Neural progenitor cell (in vitro differentiated cells): Measurements from ENCODE around the gene CELF4. TPM values are rescaled to one million over a fixed set of nuclear protein-coding genes. Genes with fewer than 3 reads are reported as not detected.

Source experiments
- DNase-seq: peaks from one replicate; pipeline ENCODE4 v3.0.0-alpha.2; 2016; ENCODE audit warnings: low spot score
- H2AFZ ChIP-seq: fragments of 200-600 bp; sonication (generic); replicated peaks from 2 replicates; pipeline ENCODE4 v1.6.1; 2016; ENCODE audit warnings: antibody characterized with exemption
- H3F3A ChIP-seq: fragments of 200-600 bp; sonication (generic); 2 replicates; pipeline ENCODE4 v1.6.1; 2016; ENCODE audit warnings: antibody characterized with exemption, low read depth
- H3K27ac ChIP-seq: fragments of 200-600 bp; sonication (generic); 2 replicates; pipeline ENCODE4 v1.5.1; 2016; ENCODE audit warnings: mild to moderate bottlenecking
- H3K27me3 ChIP-seq: fragments of 200-600 bp; sonication (generic); 2 replicates; pipeline ENCODE4 v1.6.1; 2016; ENCODE audit warnings: mild to moderate bottlenecking, moderate library complexity
- H3K36me3 ChIP-seq: fragments of 200-600 bp; sonication (generic); 2 replicates; pipeline ENCODE4 v1.5.1; 2016
- H3K4me1 ChIP-seq: fragments of 200-600 bp; sonication (generic); 2 replicates; pipeline ENCODE4 v1.6.1; 2016; ENCODE audit warnings: mixed run types
- H3K4me2 ChIP-seq: fragments of 200-600 bp; sonication (generic); 2 replicates; pipeline ENCODE4 v1.6.1; 2016
- H3K4me3 ChIP-seq: fragments of 200-600 bp; sonication (generic); 2 replicates; pipeline ENCODE4 v1.5.1; 2016
- H3K79me2 ChIP-seq: fragments of 200-600 bp; sonication (generic); 2 replicates; pipeline ENCODE4 v1.6.1; 2016; ENCODE audit warnings: low read depth
- H3K9ac ChIP-seq: fragments of 200-600 bp; sonication (generic); 2 replicates; pipeline ENCODE4 v1.6.1; 2016
- H3K9me3 ChIP-seq: fragments of 200-600 bp; sonication (generic); 2 replicates; pipeline ENCODE4 v1.5.1; 2016; ENCODE audit warnings: low read depth
- H4K20me1 ChIP-seq: fragments of 200-600 bp; sonication (generic); 2 replicates; pipeline ENCODE4 v1.6.1; 2016; ENCODE audit warnings: low read depth
- H3K27ac Mint-ChIP-seq: 3 replicates; pipeline ENCODE4 v1.8.0; 2021; ENCODE audit warnings: mixed read lengths
- H3K27me3 Mint-ChIP-seq: 2 replicates; pipeline ENCODE4 v1.8.0; 2022; ENCODE audit warnings: low read depth, mild to moderate bottlenecking, inconsistent platforms, moderate library complexity, mixed read lengths; ENCODE audit not compliant: insufficient read depth
- H3K36me3 Mint-ChIP-seq: 3 replicates; pipeline ENCODE4 v1.8.0; 2021; ENCODE audit warnings: mixed read lengths
- H3K4me1 Mint-ChIP-seq: 3 replicates; pipeline ENCODE4 v1.8.0; 2021; ENCODE audit warnings: mixed read lengths
- H3K4me3 Mint-ChIP-seq: 3 replicates; pipeline ENCODE4 v1.8.0; 2021; ENCODE audit warnings: mild to moderate bottlenecking, moderate library complexity, mixed read lengths
- H3K9me3 Mint-ChIP-seq: 3 replicates; pipeline ENCODE4 v1.8.0; 2020; ENCODE audit warnings: mixed read lengths
- EZH2 ChIP-seq: fragments of 200-600 bp; sonication (generic); IDR thresholded peaks from 2 replicates; pipeline ENCODE4 v1.6.1; 2017; ENCODE audit warnings: antibody characterized with exemption, mild to moderate bottlenecking, moderate library complexity
- EZH2phosphoT487 ChIP-seq: fragments of 200-600 bp; sonication (generic); IDR thresholded peaks from 2 replicates; pipeline ENCODE4 v1.6.1; 2017; ENCODE audit warnings: antibody characterized with exemption
- total RNA-seq: library from RNA; depleted of rRNA; stranded (reverse); fragments of >200 nt; gene quantifications from 2 replicates; pipeline ENCODE4 v1.2.3, GENCODE V29; 2015; ENCODE audit warnings: low replicate concordance
- TF ChIP-seq, protein P1 (sequence below): fragments of 200-600 bp; sonication (generic); IDR thresholded peaks from 2 replicates; pipeline ENCODE4 v1.5.1; 2017; ENCODE audit warnings: antibody characterized with exemption, mild to moderate bottlenecking

CELF4 gene
- total RNA-seq, 1 donor from 2014 or later = 1.8 TPM

DNA sequence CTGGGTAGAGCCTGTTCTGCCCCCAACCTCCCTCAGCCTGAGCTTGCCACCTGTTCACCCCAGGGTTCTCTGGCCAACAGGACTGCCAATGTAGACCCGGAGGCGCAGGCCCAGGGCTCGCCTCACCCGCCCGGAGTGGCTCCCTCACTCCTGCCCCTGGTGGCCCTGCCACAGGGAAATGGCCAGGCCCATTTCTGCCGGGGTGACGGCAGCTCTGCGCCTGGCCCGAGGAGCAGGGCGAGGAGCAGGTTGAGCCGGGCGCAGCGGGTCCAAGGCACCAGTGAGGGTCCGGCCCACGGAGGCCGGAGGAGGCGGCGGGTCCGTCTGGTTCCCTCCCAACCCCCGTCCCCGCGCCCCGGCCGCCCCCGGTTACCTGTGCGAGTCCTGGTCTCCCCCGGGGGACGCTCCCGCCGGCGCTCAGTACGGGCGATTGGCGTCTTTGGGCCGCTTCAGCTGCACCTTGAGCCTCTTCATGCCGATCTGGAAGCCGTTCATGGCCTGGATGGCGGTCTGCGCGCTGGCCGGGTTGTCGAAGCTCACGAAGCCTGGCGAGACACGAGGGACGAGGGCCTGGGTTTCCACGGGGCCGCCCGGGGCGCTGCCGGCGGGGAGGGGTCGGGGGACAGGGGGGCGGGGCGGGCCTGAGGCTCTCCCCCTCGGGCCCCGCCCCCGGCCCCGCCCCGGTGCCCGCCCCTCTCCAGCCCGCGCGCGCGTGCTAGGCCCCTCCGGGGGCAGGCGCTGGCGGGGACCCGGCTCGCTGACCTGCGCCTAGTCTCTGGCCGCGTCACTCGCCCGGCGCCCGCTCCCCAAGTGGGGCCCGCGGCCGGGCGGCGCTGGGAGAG lies 312.0 kb downstream of the CELF4 start:
- H3K4me1 Mint-ChIP-seq = peaks cover 11% of the 10 kb centered on the region
- no peaks in the 10 kb centered on the region for H4K20me1 ChIP-seq
- H3K4me2 ChIP-seq = peak overlapping the region; percentile 98
- peaks cover 68% of the 10 kb centered on the region for H3K27me3 ChIP-seq
- peaks cover 6% of the 10 kb centered on the region for H3K4me1 ChIP-seq
- DNase-seq = peak; percentile 89
- no peaks in the 10 kb centered on the region for H3K79me2 ChIP-seq
- H3K4me3 ChIP-seq = peak overlapping the region; percentile 84
- TF ChIP-seq, protein P1, sequence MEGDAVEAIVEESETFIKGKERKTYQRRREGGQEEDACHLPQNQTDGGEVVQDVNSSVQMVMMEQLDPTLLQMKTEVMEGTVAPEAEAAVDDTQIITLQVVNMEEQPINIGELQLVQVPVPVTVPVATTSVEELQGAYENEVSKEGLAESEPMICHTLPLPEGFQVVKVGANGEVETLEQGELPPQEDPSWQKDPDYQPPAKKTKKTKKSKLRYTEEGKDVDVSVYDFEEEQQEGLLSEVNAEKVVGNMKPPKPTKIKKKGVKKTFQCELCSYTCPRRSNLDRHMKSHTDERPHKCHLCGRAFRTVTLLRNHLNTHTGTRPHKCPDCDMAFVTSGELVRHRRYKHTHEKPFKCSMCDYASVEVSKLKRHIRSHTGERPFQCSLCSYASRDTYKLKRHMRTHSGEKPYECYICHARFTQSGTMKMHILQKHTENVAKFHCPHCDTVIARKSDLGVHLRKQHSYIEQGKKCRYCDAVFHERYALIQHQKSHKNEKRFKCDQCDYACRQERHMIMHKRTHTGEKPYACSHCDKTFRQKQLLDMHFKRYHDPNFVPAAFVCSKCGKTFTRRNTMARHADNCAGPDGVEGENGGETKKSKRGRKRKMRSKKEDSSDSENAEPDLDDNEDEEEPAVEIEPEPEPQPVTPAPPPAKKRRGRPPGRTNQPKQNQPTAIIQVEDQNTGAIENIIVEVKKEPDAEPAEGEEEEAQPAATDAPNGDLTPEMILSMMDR = peak; percentile 31
- TF ChIP-seq EZH2 (peak; percentile 65), EZH2phosphoT487 (no peak)
- no peak overlapping the region for H3K27ac Mint-ChIP-seq
- peak overlapping the region; percentile 84 for H3K4me3 Mint-ChIP-seq
- H3K36me3 Mint-ChIP-seq = no peaks in the 10 kb centered on the region
- H3K27me3 Mint-ChIP-seq = peaks cover 14% of the 10 kb centered on the region
- H3K27ac ChIP-seq = no peak overlapping the region
- no peaks in the 10 kb centered on the region for H3F3A ChIP-seq
- H2AFZ ChIP-seq = peak overlapping the region; percentile 99
- H3K36me3 ChIP-seq = no peaks in the 10 kb centered on the region
- no peak overlapping the region for H3K9ac ChIP-seq
- no peaks in the 10 kb centered on the region for H3K9me3 Mint-ChIP-seq
- no peaks in the 10 kb centered on the region for H3K9me3 ChIP-seq

DNA sequence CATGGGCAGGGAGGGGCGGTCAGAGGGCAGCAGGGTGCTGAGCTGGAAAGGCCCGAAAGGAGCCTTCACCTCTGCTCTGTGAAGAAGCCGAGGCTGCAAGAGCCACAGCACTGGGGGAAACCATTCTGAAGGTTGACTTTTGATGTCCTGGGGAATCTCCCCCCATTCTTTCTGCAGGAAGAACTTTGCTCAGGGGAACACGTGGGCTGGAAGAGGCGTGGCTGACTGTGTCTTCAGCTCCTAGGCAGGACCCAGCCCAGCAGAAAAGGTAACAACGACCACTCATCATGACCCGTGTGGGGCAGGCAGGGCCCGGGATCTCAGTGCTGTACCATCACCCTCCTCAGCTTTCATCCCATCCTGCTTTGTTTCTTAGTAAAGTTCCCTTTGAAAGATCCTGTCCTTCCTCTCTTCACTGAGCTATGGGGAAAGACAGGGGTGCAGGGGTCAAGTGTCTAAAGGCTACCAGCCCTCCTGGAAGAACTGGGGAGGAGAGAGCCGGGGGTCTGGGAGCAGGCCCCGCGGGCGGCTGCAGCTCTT lies 312.7 kb downstream of the CELF4 start:
- Histone ChIP-seq H4K20me1 (no peaks in the 10 kb centered on the region), H3F3A (no peaks in the 10 kb centered on the region), H3K36me3 (no peaks in the 10 kb centered on the region), H3K27ac (no peak overlapping the region), H3K27me3 (peaks cover 68% of the 10 kb centered on the region), H3K4me1 (peaks cover 6% of the 10 kb centered on the region), H3K79me2 (no peaks in the 10 kb centered on the region), H3K9ac (no peak overlapping the region), H2AFZ (peak overlapping the region; percentile 99), H3K4me3 (peak overlapping the region; percentile 84), H3K9me3 (no peaks in the 10 kb centered on the region), H3K4me2 (peak overlapping the region; percentile 98)
- TF ChIP-seq, protein P1 = no peak
- TF ChIP-seq EZH2 = no peak
- no peak for TF ChIP-seq EZH2phosphoT487
- peaks cover 12% of the 10 kb centered on the region for H3K4me1 Mint-ChIP-seq
- no peak overlapping the region for H3K27ac Mint-ChIP-seq
- peak overlapping the region; percentile 80 for H3K4me3 Mint-ChIP-seq
- H3K9me3 Mint-ChIP-seq = no peaks in the 10 kb centered on the region
- no peaks in the 10 kb centered on the region for H3K36me3 Mint-ChIP-seq
- no peak for DNase-seq
- H3K27me3 Mint-ChIP-seq = peaks cover 13% of the 10 kb centered on the region

DNA sequence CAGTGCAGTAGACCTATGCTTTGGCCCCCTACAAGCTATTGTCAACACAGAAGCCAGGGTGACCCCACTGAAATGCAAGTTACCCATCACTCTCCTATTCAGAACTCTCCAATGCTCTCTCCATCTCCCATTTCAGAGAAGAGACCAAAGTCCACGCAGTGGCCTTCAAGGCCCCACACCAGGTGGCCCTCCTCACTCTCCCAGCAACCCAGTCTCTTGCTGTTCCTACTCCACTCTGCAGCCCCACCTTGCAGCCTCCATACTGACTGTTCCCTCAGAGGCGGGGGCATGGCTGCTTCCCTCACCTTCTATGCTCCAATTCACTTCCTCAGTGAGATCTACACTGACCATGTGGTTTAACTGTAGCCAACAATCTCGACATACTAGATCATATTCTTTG lies 313.3 kb downstream of the CELF4 start:
- H3K9me3 ChIP-seq = no peaks in the 10 kb centered on the region
- H3F3A ChIP-seq = no peaks in the 10 kb centered on the region
- no peak overlapping the region for H3K4me2 ChIP-seq
- no peak overlapping the region for H3K4me3 ChIP-seq
- peaks cover 6% of the 10 kb centered on the region for H3K4me1 ChIP-seq
- Mint-ChIP-seq H3K27me3 (peaks cover 12% of the 10 kb centered on the region), H3K9me3 (no peaks in the 10 kb centered on the region), H3K4me3 (peak overlapping the region; percentile 80), H3K4me1 (peaks cover 12% of the 10 kb centered on the region), H3K27ac (no peak overlapping the region), H3K36me3 (no peaks in the 10 kb centered on the region)
- H2AFZ ChIP-seq = no peak overlapping the region
- no peak overlapping the region for H3K27ac ChIP-seq
- DNase-seq = no peak
- peaks cover 63% of the 10 kb centered on the region for H3K27me3 ChIP-seq
- no peaks in the 10 kb centered on the region for H4K20me1 ChIP-seq
- no peak overlapping the region for H3K9ac ChIP-seq
- H3K79me2 ChIP-seq = no peaks in the 10 kb centered on the region
- no peaks in the 10 kb centered on the region for H3K36me3 ChIP-seq
- TF ChIP-seq EZH2 = no peak
- TF ChIP-seq, protein P1 = no peak
- TF ChIP-seq EZH2phosphoT487 = no peak
